BLaER1 treated with 17β-estradiol and CSF1 and Interleukin-3, amounts not matched to agents 10 nM and 100 nM (cell line): ENCODE data around the gene MYOZ1.

Experiments used
- H3K27ac ChIP-seq, 11 experiments: shearing (Covaris generic); formaldehyde crosslinking; 2 replicates each; pipeline ENCODE4 v1.8.1; 2022
- H3K27me3 ChIP-seq, 11 experiments: shearing (Covaris generic); formaldehyde crosslinking; 2 replicates each; pipeline ENCODE4 v1.8.1; 2022
- H3K36me3 ChIP-seq, 11 experiments: shearing (Covaris generic); formaldehyde crosslinking; 2 replicates each; pipeline ENCODE4 v1.8.1; 2022
- H3K4me1 ChIP-seq, 10 experiments: shearing (Covaris generic); formaldehyde crosslinking; 2 replicates each; pipeline ENCODE4 v1.8.1; 2022
- H3K4me2 ChIP-seq, 11 experiments: shearing (Covaris generic); formaldehyde crosslinking; 2 replicates each; pipeline ENCODE4 v1.8.1; 2022
- H3K4me3 ChIP-seq, 10 experiments: shearing (Covaris generic); formaldehyde crosslinking; 2 replicates each; pipeline ENCODE4 v1.8.1; 2022
- H3K9ac ChIP-seq, 11 experiments: shearing (Covaris generic); formaldehyde crosslinking; 2 replicates each; pipeline ENCODE4 v1.8.1; 2022
- H3K9me3 ChIP-seq, 11 experiments: shearing (Covaris generic); formaldehyde crosslinking; replicated peaks in 1 of 11; 2 replicates each; pipeline ENCODE4 v1.8.1; 2022
- H4K20me1 ChIP-seq, 11 experiments: shearing (Covaris generic); formaldehyde crosslinking; 2 replicates each; pipeline ENCODE4 v1.8.1; 2022
- Cebpa-rat ChIP-seq, 11 experiments: shearing (Covaris generic); IDR thresholded peaks; 2 replicates each; pipeline ENCODE4 v1.8.1; 2022

The MYOZ1 gene

GRCh38 chr10:73655990-73656298 lies 14.7 kb upstream of the MYOZ1 start, which contains the start of gene SYNPO2L:
TSS of gene SYNPO2L (minus strand) at chr10:73656029. CDS start at chr10:73655922, 107 bp downstream.
- H3K9me3 ChIP-seq: no peaks in the 10 kb centered on the region
- H3K36me3 ChIP-seq: no peaks in the 10 kb centered on the region
- peaks cover 31 to 58% (median 52%) of the 10 kb centered on the region in 10 experiments for H3K4me1 ChIP-seq
- H3K4me2 ChIP-seq: peak within 1 kb of the TSS; percentile 72 to 96 (median 91)
- TF ChIP-seq Cebpa-rat (IDR thresholded peaks at IDR 0.05): no peak
- peak within 1 kb of the TSS in 4 of 10 experiments; percentile 5 to 44 (median 31); a peak in 5 of 20 replicates for H3K4me3 ChIP-seq
- H3K9ac ChIP-seq: peak within 1 kb of the TSS in 8 of 11 experiments; percentile 13 to 41 (median 27); a peak in 8 of 22 replicates
- H3K27me3 ChIP-seq: no peaks in the 10 kb centered on the region
- H4K20me1 ChIP-seq: no peaks in the 10 kb centered on the region; a peak in 1 of 22 replicates
- H3K27ac ChIP-seq: peak within 1 kb of the TSS in 6 of 11 experiments; percentile 39 to 60 (median 46); a peak in 10 of 22 replicates

GRCh38 chr10:73655257-73655989 lies 14.1 kb upstream of the MYOZ1 start:
- H3K4me3 ChIP-seq: peak overlapping the region in 4 of 10 experiments; percentile 5 to 44 (median 31); a peak in 5 of 20 replicates
- peak overlapping the region in 8 of 11 experiments; percentile 13 to 41 (median 27); a peak in 8 of 22 replicates for H3K9ac ChIP-seq
- no peaks in the 10 kb centered on the region for H3K36me3 ChIP-seq
- peaks cover 31 to 58% (median 52%) of the 10 kb centered on the region in 10 experiments for H3K4me1 ChIP-seq
- no peaks in the 10 kb centered on the region for H3K27me3 ChIP-seq
- H3K27ac ChIP-seq: peak overlapping the region in 6 of 11 experiments; percentile 39 to 60 (median 46); a peak in 10 of 22 replicates
- H4K20me1 ChIP-seq: no peaks in the 10 kb centered on the region; a peak in 1 of 22 replicates
- no peak for TF ChIP-seq Cebpa-rat (IDR thresholded peaks at IDR 0.05)
- H3K4me2 ChIP-seq: peak overlapping the region; percentile 72 to 96 (median 91)
- H3K9me3 ChIP-seq: no peaks in the 10 kb centered on the region

- no peak for TF ChIP-seq Cebpa-rat (IDR thresholded peaks at IDR 0.05)
- Histone ChIP-seq H3K4me2 (peak overlapping the region in 10 of 11 experiments; percentile 72 to 96 (median 92); a peak in 15 of 22 replicates), H3K4me3 (no peak overlapping the region), H3K36me3 (no peaks in the 10 kb centered on the region), H3K9me3 (no peaks in the 10 kb centered on the region), H3K27me3 (no peaks in the 10 kb centered on the region), H3K4me1 (peaks cover 39 to 69% (median 61%) of the 10 kb centered on the region in 10 experiments), H4K20me1 (no peaks in the 10 kb centered on the region; a peak in 1 of 22 replicates), H3K27ac (no peak overlapping the region), H3K9ac (no peak overlapping the region)
Measured at GRCh38 chr10:73653701-73654100, 12.4 kb upstream of the MYOZ1 start.

- Histone ChIP-seq H3K4me3 (no peak overlapping the region), H3K27me3 (peaks cover 0 to 3% (median 0%) of the 10 kb centered on the region in 11 experiments; a peak in 1 of 22 replicates), H4K20me1 (no peaks in the 10 kb centered on the region; a peak in 1 of 22 replicates), H3K36me3 (no peaks in the 10 kb centered on the region), H3K4me1 (peaks cover 43 to 74% (median 64%) of the 10 kb centered on the region in 10 experiments), H3K9me3 (no peaks in the 10 kb centered on the region), H3K27ac (no peak overlapping the region), H3K4me2 (peak overlapping the region in 8 of 11 experiments; percentile 3 to 96 (median 92); a peak in 11 of 22 replicates), H3K9ac (no peak overlapping the region)
- no peak for TF ChIP-seq Cebpa-rat (IDR thresholded peaks at IDR 0.05)
Measured at GRCh38 chr10:73653195-73653594, 11.9 kb upstream of the MYOZ1 start.

- peak overlapping the region in 7 of 11 experiments; percentile 5 to 65 (median 39); a peak in 12 of 22 replicates for H3K27ac ChIP-seq
- H4K20me1 ChIP-seq: no peaks in the 10 kb centered on the region; a peak in 1 of 22 replicates
- H3K4me1 ChIP-seq: peaks cover 52 to 83% (median 77%) of the 10 kb centered on the region in 10 experiments
- H3K4me3 ChIP-seq: no peak overlapping the region
- no peak overlapping the region for H3K9ac ChIP-seq
- H3K36me3 ChIP-seq: no peaks in the 10 kb centered on the region
- TF ChIP-seq Cebpa-rat (IDR thresholded peaks at IDR 0.05): no peak
- peak overlapping the region; percentile 65 to 86 (median 75) for H3K4me2 ChIP-seq
- peaks cover 0 to 15% (median 0%) of the 10 kb centered on the region in 11 experiments; a peak in 5 of 22 replicates for H3K27me3 ChIP-seq
- H3K9me3 ChIP-seq: no peaks in the 10 kb centered on the region
Measured at GRCh38 chr10:73650537-73651331, 9.5 kb upstream of the MYOZ1 start.

- Histone ChIP-seq H3K36me3 (no peaks in the 10 kb centered on the region), H3K9ac (no peak overlapping the region), H3K27ac (peak overlapping the region in 6 of 11 experiments; percentile 5 to 51 (median 22); a peak in 6 of 22 replicates), H3K4me2 (peak overlapping the region; percentile 65 to 86 (median 75)), H4K20me1 (no peaks in the 10 kb centered on the region; a peak in 1 of 22 replicates), H3K27me3 (peaks cover 0 to 15% (median 0%) of the 10 kb centered on the region in 11 experiments; a peak in 5 of 22 replicates), H3K4me1 (peaks cover 51 to 79% (median 73%) of the 10 kb centered on the region in 10 experiments), H3K9me3 (no peaks in the 10 kb centered on the region), H3K4me3 (no peak overlapping the region)
- TF ChIP-seq Cebpa-rat (IDR thresholded peaks at IDR 0.05): no peak
Measured at GRCh38 chr10:73649876-73650536, 8.7 kb upstream of the MYOZ1 start.

- H3K27me3 ChIP-seq: peaks cover 0 to 15% (median 0%) of the 10 kb centered on the region in 11 experiments; a peak in 5 of 22 replicates
- H3K4me3 ChIP-seq: no peak overlapping the region
- no peaks in the 10 kb centered on the region; a peak in 1 of 22 replicates for H4K20me1 ChIP-seq
- H3K36me3 ChIP-seq: no peaks in the 10 kb centered on the region
- no peak overlapping the region for H3K27ac ChIP-seq
- no peak for TF ChIP-seq Cebpa-rat (IDR thresholded peaks at IDR 0.05)
- no peaks in the 10 kb centered on the region for H3K9me3 ChIP-seq
- peak overlapping the region; percentile 66 to 93 (median 75); a peak in 21 of 22 replicates for H3K4me2 ChIP-seq
- H3K9ac ChIP-seq: no peak overlapping the region
- peaks cover 51 to 76% (median 65%) of the 10 kb centered on the region in 10 experiments for H3K4me1 ChIP-seq
Measured at GRCh38 chr10:73648975-73649829, 7.9 kb upstream of the MYOZ1 start.
